Neural cell (in vitro differentiated cells): ENCODE data around the gene GMDS.

Source experiments
- RAD21 ChIP-seq: fragments of 450-650 bp; conservative IDR thresholded peaks from 2 replicates; pipeline ENCODE4 v1.6.1; 2014; ENCODE audit warnings: antibody characterized with exemption, mild to moderate bottlenecking, moderate library complexity
- TF ChIP-seq, protein P1 (sequence below): fragments of 450-650 bp; IDR thresholded peaks from 2 replicates; pipeline ENCODE4 v1.5.1; 2014; ENCODE audit warnings: antibody characterized with exemption, mild to moderate bottlenecking, moderate library complexity; ENCODE audit not compliant: poor library complexity, severe bottlenecking

DNA sequence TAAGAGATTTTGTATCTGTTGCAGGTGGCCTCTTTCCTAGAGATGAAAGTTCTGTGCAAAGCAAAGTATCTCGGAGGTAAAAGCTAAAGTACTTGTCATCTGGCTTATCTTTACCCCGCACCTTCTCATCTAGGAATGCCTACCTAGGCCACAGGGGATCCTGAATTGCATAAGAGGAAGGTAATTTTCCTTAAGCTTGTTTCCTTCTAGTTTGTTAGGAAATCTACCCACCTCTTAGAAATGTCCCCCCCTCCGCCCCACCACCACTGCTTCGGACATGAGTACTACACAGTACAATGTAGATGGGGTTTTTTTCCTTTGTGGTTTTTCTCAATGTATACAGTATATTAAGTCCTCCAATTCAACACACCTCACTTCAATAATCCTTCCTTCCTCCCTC, 614.2 kb downstream of the GMDS start:
- TF ChIP-seq, protein P1, sequence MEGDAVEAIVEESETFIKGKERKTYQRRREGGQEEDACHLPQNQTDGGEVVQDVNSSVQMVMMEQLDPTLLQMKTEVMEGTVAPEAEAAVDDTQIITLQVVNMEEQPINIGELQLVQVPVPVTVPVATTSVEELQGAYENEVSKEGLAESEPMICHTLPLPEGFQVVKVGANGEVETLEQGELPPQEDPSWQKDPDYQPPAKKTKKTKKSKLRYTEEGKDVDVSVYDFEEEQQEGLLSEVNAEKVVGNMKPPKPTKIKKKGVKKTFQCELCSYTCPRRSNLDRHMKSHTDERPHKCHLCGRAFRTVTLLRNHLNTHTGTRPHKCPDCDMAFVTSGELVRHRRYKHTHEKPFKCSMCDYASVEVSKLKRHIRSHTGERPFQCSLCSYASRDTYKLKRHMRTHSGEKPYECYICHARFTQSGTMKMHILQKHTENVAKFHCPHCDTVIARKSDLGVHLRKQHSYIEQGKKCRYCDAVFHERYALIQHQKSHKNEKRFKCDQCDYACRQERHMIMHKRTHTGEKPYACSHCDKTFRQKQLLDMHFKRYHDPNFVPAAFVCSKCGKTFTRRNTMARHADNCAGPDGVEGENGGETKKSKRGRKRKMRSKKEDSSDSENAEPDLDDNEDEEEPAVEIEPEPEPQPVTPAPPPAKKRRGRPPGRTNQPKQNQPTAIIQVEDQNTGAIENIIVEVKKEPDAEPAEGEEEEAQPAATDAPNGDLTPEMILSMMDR = no peak
- no peak for TF ChIP-seq RAD21
